HCT116 (cell line): ENCODE measurements around the gene GSTT2B. TPM values are rescaled to one million over a fixed set of nuclear protein-coding genes. Genes with fewer than 3 reads are reported as not detected.

Source experiments
- ATAC-seq: fragments of 200-7000 bp; cut with Tn5 transposase; 2 replicates; pipeline ENCODE4 v1.9.1; 2020; ENCODE audit warnings: mild to moderate bottlenecking, moderate library complexity
- BruUV-seq: library from RNA; stranded (reverse); fragments of 400-500 nt; replicated peaks from 2 replicates; lab custom pipeline; 2021; lab: Mats Ljungman, UMichigan
- CTCF ChIA-PET: fragments of 300-600 bp; sonication (Branson Sonifier 250); formaldehyde crosslinking; loops from one replicate; lab custom pipeline; 2021; ENCODE audit warnings: antibody characterized with exemption; lab: Charles Lee
- POLR2A ChIA-PET: fragments of 300-600, 350-600 bp; sonication (Branson Sonifier 250); formaldehyde crosslinking; loops from one replicate; lab custom pipeline; 2021; ENCODE audit warnings: antibody characterized with exemption; lab: Charles Lee
- RAD21 ChIA-PET, 2 experiments: fragments of 300-600 bp; sonication (Branson Sonifier 250); formaldehyde crosslinking; loops; one replicate each; lab custom pipeline; 2023; ENCODE audit warnings: low total read pairs in 2 of 2; ENCODE audit not compliant: uncharacterized antibody in 2 of 2, unreplicated experiment in 2 of 2, low non-redundant PET in 1 of 2; lab: Charles Lee
- DNase-seq: peaks from one replicate; pipeline ENCODE4 v3.0.0-alpha.2; 2010; ENCODE audit warnings: low read depth, low spot score
- H2AFZ ChIP-seq: fragments of 200-600 bp; shearing (Covaris generic), sonication (generic); 2 replicates; pipeline ENCODE4 v1.6.1; 2017; ENCODE audit warnings: low read depth, mixed run types, mixed read lengths, antibody characterized with exemption, low read length; ENCODE audit not compliant: poor library complexity, severe bottlenecking
- H3K27ac ChIP-seq: 2 replicates; pipeline ENCODE4 v1.5.1; 2012; ENCODE audit warnings: low read depth, low read length
- H3K27me3 ChIP-seq: fragments of 200-600 bp; sonication (generic); 2 replicates; pipeline ENCODE4 v1.6.1; 2016; ENCODE audit warnings: mixed run types, low read length, mixed read lengths; ENCODE audit not compliant: insufficient read depth
- H3K36me3 ChIP-seq, 2 experiments: fragments of 200-500 bp in 1 of 2; fragments of 200-600 bp in 1 of 2; sonication (Bioruptor generic) in 1 of 2; sonication (generic) in 1 of 2; 2 replicates each; pipeline versions ENCODE4 v1.5.1 to v1.6.1; 2014 to 2016; ENCODE audit warnings: low read length in 2 of 2, inconsistent platforms in 1 of 2, mixed read lengths in 1 of 2, mixed run types in 1 of 2; ENCODE audit not compliant: insufficient read depth in 2 of 2, control insufficient read depth in 1 of 2
- H3K4me1 ChIP-seq, 2 experiments: fragments of 200-600 bp in 1 of 2; sonication (generic) in 1 of 2; 2 replicates each; pipeline versions ENCODE4 v1.5.1 to v1.6.1; 2012 to 2017; ENCODE audit warnings: low read length in 2 of 2, inconsistent platforms in 1 of 2, mild to moderate bottlenecking in 1 of 2, mixed read lengths in 1 of 2, mixed run types in 1 of 2, moderate library complexity in 1 of 2; ENCODE audit not compliant: insufficient read depth in 2 of 2, control insufficient read depth in 1 of 2
- H3K4me2 ChIP-seq: fragments of 200-600 bp; sonication (generic); 2 replicates; pipeline ENCODE4 v1.6.1; 2017; ENCODE audit warnings: mixed run types, low read length, mixed read lengths
- H3K4me3 ChIP-seq, 2 experiments: fragments of 200-600 bp in 1 of 2; sonication (generic) in 1 of 2; replicated peaks in 1 of 2; 2 replicates each; pipeline ENCODE4 v1.5.1; 2011 to 2016; ENCODE audit warnings: low read length in 2 of 2, control low read depth in 1 of 2, low read depth in 1 of 2, mild to moderate bottlenecking in 1 of 2, mixed read lengths in 1 of 2, mixed run types in 1 of 2
- H3K79me2 ChIP-seq: fragments of 200-600 bp; sonication (generic); 2 replicates; pipeline ENCODE4 v1.6.1; 2017; ENCODE audit warnings: mild to moderate bottlenecking, mixed run types, low read length, moderate library complexity, mixed read lengths; ENCODE audit not compliant: insufficient read depth
- H3K9ac ChIP-seq: fragments of 200-600 bp; sonication (generic); 2 replicates; pipeline ENCODE4 v1.6.1; 2016; ENCODE audit warnings: low read length, mixed read lengths
- H3K9me2 ChIP-seq: fragments of 200-600 bp; sonication (generic), shearing (Covaris generic); 2 replicates; pipeline ENCODE4 v1.6.1; 2017; ENCODE audit warnings: mixed run types, mild to moderate bottlenecking, moderate library complexity; ENCODE audit not compliant: insufficient read depth
- H3K9me3 ChIP-seq, 2 experiments: fragments of 200-500 bp in 1 of 2; fragments of 200-600 bp in 1 of 2; sonication (Bioruptor generic) in 1 of 2; sonication (generic) in 1 of 2; 2 replicates each; pipeline ENCODE4 v1.6.1; 2014 to 2017; ENCODE audit warnings: low read length in 2 of 2, mixed read lengths in 2 of 2, inconsistent platforms in 1 of 2, low read depth in 1 of 2, mild to moderate bottlenecking in 1 of 2, mixed run types in 1 of 2, moderate library complexity in 1 of 2; ENCODE audit not compliant: control insufficient read depth in 1 of 2, insufficient read depth in 1 of 2
- H4K20me1 ChIP-seq: fragments of 200-600 bp; sonication (generic), shearing (Covaris generic); 2 replicates; pipeline ENCODE4 v1.6.1; 2017; ENCODE audit warnings: mixed run types, mild to moderate bottlenecking, moderate library complexity; ENCODE audit not compliant: insufficient read depth
- CBX3 ChIP-seq: IDR thresholded peaks from 2 replicates; pipeline ENCODE4 v1.6.1; 2012; ENCODE audit warnings: low read depth
- EGR1 ChIP-seq: IDR thresholded peaks from 2 replicates; pipeline ENCODE4 v1.6.1; 2012; ENCODE audit warnings: low read depth
- FOSL1 ChIP-seq: IDR thresholded peaks from 2 replicates; pipeline ENCODE4 v1.6.1; 2012; ENCODE audit warnings: low read depth
- POLR2AphosphoS5 ChIP-seq: IDR thresholded peaks from 2 replicates; pipeline ENCODE4 v1.6.1; 2011; ENCODE audit warnings: mild to moderate bottlenecking, low read depth, low read length, moderate library complexity
- RAD21 ChIP-seq: IDR thresholded peaks from 2 replicates; pipeline ENCODE4 v1.6.1; 2012; ENCODE audit warnings: low read depth, mild to moderate bottlenecking
- YY1 ChIP-seq: IDR thresholded peaks from 2 replicates; pipeline ENCODE4 v1.6.1; 2011; ENCODE audit warnings: low read length, low read depth, moderate library complexity, mild to moderate bottlenecking; ENCODE audit not compliant: insufficient replicate concordance; ENCODE audit errors: extremely low read depth
- ZNF274 ChIP-seq: fragments of 200-500 bp; sonication (Bioruptor generic); IDR thresholded peaks from 2 replicates; pipeline ENCODE4 v1.6.1; 2014; ENCODE audit warnings: mild to moderate bottlenecking, low read depth, low read length, inconsistent platforms
- intact Hi-C: fragments of 100-400 bp; cut with micrococcal nuclease; formaldehyde crosslinking; loops from 2 replicates; pipeline ENCODE4 v1.10.0; 2022
- total RNA-seq: library from RNA; stranded (reverse); gene quantifications from one replicate; pipeline ENCODE4 v1.2.1, GENCODE V29; 2021; ENCODE audit not compliant: unreplicated experiment
- TF ChIP-seq, protein P1 (sequence below): IDR thresholded peaks from 2 replicates; pipeline ENCODE4 v1.6.1; 2012; ENCODE audit warnings: low read depth
- TF ChIP-seq, protein P2 (sequence below): IDR thresholded peaks from 2 replicates; pipeline ENCODE4 v1.6.1; 2012
- TF ChIP-seq, protein P3 (sequence below): IDR thresholded peaks from 2 replicates; pipeline ENCODE4 v1.6.1; 2012

GSTT2B gene
- total RNA-seq, 1 experiment from 2014 or later: 14.3 TPM

DNA sequence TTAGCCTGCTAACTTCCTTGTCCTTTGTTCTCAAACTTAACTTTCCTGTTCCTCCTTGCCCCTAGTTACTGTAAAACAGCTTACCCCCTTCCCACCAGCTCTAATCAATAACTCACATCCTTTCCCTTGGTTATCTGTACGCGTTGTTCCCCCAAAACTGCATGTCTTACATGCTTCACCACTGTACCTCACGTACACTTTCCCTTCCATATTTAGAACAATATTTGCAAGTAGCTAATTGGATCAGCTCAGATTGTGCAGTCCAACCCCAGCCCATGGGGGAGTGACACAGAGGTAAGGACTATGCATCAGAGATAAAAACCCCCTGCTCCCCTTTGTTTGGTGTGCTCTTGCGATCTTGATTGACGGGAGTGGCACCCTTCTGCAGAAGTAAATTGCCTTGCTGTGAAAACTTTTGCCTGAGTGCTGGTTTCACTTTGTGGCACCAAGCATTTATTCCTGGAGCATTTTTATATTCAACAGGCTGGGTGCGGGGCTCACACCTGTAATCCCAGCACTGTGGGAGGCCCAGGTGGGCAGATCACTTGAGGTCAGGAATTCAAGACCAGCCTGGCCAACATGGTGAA lies 35.9 kb downstream of the GSTT2B start:
- H3K4me3 ChIP-seq: no peak overlapping the region
- no peaks in the 10 kb centered on the region for H3K79me2 ChIP-seq
- no peak overlapping the region for H3K9ac ChIP-seq
- ATAC-seq: no peak
- no peak overlapping the region for H3K27ac ChIP-seq
- RAD21 ChIA-PET: no interaction called here
- H3K36me3 ChIP-seq: no peaks in the 10 kb centered on the region
- H2AFZ ChIP-seq: no peak overlapping the region
- CTCF ChIA-PET: no interaction called here
- POLR2A ChIA-PET: no interaction called here
- TF ChIP-seq CBX3: peak; percentile 80
- TF ChIP-seq, protein P1, sequence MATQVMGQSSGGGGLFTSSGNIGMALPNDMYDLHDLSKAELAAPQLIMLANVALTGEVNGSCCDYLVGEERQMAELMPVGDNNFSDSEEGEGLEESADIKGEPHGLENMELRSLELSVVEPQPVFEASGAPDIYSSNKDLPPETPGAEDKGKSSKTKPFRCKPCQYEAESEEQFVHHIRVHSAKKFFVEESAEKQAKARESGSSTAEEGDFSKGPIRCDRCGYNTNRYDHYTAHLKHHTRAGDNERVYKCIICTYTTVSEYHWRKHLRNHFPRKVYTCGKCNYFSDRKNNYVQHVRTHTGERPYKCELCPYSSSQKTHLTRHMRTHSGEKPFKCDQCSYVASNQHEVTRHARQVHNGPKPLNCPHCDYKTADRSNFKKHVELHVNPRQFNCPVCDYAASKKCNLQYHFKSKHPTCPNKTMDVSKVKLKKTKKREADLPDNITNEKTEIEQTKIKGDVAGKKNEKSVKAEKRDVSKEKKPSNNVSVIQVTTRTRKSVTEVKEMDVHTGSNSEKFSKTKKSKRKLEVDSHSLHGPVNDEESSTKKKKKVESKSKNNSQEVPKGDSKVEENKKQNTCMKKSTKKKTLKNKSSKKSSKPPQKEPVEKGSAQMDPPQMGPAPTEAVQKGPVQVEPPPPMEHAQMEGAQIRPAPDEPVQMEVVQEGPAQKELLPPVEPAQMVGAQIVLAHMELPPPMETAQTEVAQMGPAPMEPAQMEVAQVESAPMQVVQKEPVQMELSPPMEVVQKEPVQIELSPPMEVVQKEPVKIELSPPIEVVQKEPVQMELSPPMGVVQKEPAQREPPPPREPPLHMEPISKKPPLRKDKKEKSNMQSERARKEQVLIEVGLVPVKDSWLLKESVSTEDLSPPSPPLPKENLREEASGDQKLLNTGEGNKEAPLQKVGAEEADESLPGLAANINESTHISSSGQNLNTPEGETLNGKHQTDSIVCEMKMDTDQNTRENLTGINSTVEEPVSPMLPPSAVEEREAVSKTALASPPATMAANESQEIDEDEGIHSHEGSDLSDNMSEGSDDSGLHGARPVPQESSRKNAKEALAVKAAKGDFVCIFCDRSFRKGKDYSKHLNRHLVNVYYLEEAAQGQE: no peak
- TF ChIP-seq RAD21: no peak
- TF ChIP-seq, protein P2, sequence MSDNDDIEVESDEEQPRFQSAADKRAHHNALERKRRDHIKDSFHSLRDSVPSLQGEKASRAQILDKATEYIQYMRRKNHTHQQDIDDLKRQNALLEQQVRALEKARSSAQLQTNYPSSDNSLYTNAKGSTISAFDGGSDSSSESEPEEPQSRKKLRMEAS: no peak
- TF ChIP-seq, all 23 proteins: peak for 1
- intact Hi-C loops: no loop called here
- no peaks in the 10 kb centered on the region for H3K27me3 ChIP-seq
- H3K4me2 ChIP-seq: no peak overlapping the region
- H3K9me2 ChIP-seq: no peaks in the 10 kb centered on the region
- DNase-seq: no peak
- peaks cover 3 to 8% of the 10 kb centered on the region in 2 experiments; a peak in 2 of 4 replicates for H3K4me1 ChIP-seq
- no peaks in the 10 kb centered on the region for H4K20me1 ChIP-seq
- BruUV-seq: no TSS peak
- peaks cover 4 to 13% of the 10 kb centered on the region in 2 experiments; a peak in 2 of 4 replicates for H3K9me3 ChIP-seq

DNA sequence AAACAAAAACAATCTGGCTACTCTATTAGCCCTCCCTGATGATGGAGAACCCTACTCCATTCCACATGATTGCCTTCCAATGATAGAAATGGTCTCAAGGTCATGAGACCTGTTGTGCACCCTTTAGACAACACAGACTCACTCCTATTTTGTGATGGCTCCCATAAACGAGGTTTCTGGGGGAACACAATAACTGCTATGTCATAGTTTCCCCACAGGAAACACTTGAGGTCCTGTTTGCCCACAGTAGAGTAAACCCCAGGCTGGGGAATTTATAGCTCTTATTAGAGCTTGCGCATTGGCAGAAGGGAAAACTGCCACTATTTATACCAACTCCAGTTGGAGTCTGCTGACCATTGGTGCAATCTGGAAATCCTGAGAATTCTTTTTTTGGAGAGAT lies 38.1 kb downstream of the GSTT2B start:
- Histone ChIP-seq H2AFZ (no peak overlapping the region), H3K9me2 (no peaks in the 10 kb centered on the region), H3K9me3 (peaks cover 4 to 13% of the 10 kb centered on the region in 2 experiments; a peak in 2 of 4 replicates), H3K9ac (no peak overlapping the region), H3K36me3 (no peaks in the 10 kb centered on the region), H4K20me1 (no peaks in the 10 kb centered on the region), H3K27ac (no peak overlapping the region), H3K4me1 (peaks cover 3 to 12% of the 10 kb centered on the region in 2 experiments; a peak in 2 of 4 replicates), H3K79me2 (no peaks in the 10 kb centered on the region), H3K4me2 (no peak overlapping the region), H3K27me3 (no peaks in the 10 kb centered on the region), H3K4me3 (no peak overlapping the region)
- no peak for DNase-seq
- ChIA-PET POLR2A (interaction anchor here (0.6 to 1.3 kb wide), 2 partner anchors 9 to 296 kb away, joined by 3 to 5 read pairs; no protein-coding TSS in a partner anchor), RAD21 (no interaction called here), CTCF (no interaction called here)
- no peak for ATAC-seq
- BruUV-seq: no TSS peak
- intact Hi-C loops: no loop called here
- TF ChIP-seq POLR2AphosphoS5 (no peak), FOSL1 (no peak), EGR1 (no peak), CBX3 (no peak), RAD21 (no peak), YY1 (no peak), ZNF274 (no peak)
- TF ChIP-seq, protein P1: no peak
- TF ChIP-seq, protein P3, sequence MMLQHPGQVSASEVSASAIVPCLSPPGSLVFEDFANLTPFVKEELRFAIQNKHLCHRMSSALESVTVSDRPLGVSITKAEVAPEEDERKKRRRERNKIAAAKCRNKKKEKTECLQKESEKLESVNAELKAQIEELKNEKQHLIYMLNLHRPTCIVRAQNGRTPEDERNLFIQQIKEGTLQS: no peak
- TF ChIP-seq, protein P2: no peak
